Germinal center (tissue), 1 donor: ENCODE measurements around the gene KCNG2.

Experiments
- DNase-seq: peaks from one replicate; pipeline ENCODE4 v3.0.0; 2012; ENCODE audit warnings: mixed read lengths, low spot score

The KCNG2 gene

DNA sequence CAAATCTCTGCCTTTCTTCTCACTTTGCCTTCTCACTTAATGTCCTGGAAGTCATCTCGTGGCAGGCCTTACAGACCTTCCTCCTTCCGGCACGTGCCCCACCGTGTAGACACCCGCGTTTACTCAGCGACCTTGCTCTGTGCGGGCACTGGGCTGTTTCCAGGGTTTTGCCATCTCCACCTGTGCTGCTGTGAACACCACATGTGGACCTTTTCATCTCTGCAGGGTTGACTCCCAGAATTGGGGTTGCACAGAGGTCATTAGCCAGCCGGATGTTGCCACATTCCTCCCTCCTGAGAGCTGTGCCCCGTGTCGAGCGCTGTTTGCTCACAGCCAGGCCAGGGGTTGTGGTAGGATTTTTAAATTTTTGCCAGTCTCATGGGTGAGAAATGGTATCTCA lies 25.4 kb downstream of the KCNG2 start:
- no peak for DNase-seq

DNA sequence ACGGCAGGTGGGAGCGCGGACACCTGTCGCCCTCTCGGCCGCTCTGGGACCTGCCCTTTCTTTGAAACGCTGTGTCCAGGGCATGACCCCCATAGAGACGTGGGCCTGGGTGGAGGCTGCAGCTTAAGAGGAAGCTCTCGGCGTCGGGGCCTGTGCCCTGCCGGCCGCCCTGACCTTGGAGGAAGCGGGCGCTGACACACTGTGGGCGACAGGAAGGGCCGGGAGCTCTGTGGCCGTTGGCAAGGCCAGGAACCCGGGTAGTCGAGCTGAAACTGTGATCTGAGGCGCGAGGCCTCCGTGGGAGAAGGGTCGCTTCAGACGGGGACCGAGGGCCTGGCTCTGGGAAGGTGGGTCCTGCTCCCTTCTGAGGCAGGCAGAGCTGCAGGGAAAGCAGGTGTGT lies 28.2 kb downstream of the KCNG2 start:
- no peak for DNase-seq

DNA sequence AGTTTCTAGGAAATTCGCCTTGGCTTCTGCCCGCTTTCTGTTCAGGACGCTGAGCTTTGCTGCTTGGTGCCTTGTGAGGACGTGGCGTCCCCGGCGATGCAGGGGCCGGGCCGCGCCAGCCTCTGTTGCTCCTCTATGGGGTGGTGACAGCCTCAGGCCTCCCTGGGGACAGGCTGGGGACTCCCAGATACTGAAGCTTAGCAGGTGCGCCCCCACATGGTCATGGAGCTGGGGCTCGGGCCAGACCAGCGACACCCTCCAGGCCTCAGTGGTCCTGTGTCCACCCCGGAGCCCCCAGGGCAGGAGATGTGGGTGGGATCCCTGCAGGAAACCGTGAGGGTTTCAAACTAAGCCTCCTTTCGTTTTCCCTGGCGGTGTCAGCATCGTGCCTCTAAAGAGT lies 29.2 kb downstream of the KCNG2 start:
- peak; percentile 50 for DNase-seq

DNA sequence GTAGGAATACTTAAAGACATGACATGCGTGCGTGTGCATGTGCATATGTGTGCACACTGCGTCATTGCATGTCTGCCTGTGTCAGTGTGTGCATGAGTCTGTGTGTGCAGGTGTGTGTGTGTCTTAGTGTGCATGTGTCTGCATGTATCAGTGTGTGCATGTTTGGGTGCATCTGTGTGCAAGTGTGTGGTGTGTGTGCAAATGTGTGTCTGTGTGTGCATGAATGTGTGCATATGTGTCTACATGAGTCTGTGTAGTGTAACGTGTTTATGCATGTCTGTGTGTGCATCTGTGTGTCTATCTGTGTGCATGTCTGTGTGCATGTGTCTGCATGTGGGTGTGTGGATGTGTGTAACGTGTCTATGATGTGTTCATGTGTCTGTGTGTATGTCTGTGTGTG lies 30.5 kb downstream of the KCNG2 start:
- no peak for DNase-seq

DNA sequence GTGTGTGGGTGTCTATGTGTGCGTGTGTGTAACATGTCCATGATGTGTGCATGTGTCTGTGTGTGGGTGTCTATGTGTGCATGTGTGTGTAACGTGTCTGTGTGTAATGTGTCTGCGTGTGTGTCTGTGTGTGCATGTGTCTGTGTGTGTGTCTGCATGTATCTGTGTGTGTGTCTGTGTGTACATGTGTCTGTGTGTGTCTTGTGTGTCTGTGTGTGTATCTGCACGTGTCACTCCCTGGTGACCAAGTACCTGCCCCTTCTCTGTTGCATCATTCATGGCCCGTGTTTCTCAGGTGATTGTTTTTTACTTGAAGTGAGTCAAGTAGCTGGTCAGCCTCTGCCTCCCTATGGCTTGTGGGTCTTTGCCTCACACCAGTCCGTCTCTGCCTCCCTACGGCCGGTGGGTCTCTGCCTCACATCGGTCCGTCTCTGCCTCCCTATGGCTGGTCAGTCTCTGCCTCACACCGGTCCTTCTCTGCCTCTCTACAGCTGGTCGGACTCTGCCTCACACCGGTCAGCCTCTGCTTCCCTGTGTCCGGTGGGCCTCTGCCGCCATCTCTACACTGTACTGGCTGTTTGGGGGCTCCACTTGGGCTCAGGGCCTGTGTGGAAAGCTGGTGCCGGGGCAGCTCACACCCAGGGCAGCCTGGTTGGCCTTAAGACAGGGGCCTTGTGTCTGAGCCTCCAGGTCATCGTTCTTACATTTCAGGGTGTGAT lies 31.6 kb downstream of the KCNG2 start:
- no peak for DNase-seq

DNA sequence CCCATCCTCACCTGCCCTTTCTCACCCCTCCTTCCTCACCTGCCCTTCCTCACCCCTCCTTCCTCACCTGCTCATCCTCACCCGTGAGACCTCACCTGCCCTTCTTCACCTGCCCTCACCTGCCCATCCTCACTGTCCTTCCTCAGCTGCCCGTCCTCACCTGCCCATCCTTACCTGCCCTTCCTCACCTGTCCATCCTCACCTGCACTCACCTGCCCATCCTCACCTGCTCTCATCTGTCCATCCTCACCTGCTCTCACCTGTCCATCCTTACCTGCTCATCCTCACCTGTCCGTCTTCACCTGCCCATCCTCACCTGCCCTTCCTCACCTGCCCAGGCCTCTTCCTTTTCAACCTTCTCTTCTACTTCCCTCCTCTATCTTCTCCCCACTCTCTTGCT lies 34.4 kb downstream of the KCNG2 start:
- DNase-seq: no peak

DNA sequence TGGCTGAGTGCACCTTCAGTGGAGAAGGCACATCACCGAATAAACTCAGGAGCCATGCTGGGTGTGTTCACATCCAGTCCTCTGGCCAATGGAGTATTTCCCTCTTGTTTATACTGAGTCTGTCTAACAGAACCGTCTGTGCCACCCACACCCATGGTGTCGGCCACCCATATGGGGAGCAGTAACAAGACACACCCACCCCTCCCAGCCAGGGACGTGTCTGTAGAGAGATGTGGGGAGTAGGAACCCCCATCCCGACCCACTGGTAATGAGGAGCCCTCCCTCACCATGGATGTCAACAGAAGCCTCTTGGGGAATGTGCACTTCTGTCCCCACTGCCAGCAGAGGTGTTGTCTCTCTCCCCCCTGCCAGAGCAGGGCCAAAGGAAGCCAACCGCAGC lies 37.1 kb downstream of the KCNG2 start:
- no peak for DNase-seq

DNA sequence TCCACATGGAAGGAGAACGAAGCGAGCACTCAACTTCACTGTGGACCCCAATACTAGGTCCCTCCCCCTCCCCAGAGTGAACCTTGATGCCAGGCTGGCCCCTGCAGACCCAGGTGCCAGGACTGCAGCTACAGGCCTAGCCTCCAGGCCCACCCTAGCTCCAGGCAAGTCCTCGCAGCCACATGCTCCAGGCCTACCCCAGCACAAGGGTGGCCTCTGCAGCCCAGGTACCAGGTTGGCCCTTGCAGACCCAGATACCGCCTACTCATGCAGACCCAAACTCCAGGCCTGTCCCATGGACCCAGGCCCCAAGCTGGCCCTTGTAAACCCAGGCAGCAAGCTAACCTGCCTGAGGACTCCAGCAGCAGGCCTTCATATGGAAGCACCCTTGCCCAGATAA lies 44.2 kb downstream of the KCNG2 start:
- no peak for DNase-seq

DNA sequence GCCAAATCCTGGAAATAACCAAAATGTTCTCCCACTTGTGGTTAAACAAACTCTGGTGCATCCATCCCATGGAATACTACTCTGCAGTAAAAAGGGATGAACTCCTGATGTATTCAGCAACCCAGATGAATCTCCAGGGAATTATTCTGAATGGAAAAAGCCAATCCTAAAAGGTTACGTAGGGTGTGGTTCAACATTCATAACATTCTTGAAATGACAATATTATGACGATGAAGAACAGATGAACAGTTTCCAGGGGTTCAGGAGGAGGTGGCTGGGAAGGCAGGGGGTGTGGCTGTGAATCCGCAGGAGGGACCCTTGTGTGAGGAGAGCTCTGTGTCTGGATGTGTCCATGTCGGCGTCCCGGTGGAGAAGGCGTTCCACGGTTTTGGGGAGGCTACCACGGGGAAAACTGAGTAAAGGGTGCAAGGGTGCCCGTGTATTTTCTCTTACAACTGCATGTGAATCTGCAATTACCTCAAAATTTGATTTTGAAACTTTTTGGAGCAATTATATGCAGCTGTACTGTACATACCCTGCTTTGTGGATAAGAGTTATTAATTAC lies 47.3 kb downstream of the KCNG2 start:
- DNase-seq: no peak

DNA sequence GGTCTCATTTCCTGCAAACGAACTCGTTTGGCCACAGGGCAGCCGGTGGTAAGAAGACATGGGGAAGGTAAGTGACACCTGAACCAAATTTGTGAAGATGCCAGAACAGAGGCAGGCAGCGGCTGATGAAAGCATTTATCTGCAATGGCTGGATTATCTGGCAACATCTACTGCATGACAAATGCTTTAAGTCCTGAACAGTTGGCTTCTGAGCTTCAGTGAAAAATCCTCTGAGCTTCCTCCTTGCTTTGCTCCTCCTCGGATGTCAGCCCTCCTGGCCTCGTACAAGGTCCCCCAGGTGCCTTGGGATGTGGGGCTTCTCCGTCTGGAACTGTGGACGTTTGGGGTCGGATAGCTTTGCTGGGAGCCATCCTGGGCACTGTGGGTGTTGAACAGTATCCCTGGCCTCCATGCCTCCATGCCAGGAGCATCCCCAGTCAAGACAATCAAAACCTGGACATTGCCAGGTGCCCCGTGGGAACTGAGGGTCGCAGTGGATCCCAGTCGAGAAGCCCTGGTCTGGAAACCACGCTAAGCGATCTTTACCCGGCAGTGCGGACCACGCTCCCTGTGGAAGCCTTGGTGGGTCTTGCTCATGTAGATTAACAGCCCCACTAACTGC lies 49.3 kb downstream of the KCNG2 start:
- no peak for DNase-seq

DNA sequence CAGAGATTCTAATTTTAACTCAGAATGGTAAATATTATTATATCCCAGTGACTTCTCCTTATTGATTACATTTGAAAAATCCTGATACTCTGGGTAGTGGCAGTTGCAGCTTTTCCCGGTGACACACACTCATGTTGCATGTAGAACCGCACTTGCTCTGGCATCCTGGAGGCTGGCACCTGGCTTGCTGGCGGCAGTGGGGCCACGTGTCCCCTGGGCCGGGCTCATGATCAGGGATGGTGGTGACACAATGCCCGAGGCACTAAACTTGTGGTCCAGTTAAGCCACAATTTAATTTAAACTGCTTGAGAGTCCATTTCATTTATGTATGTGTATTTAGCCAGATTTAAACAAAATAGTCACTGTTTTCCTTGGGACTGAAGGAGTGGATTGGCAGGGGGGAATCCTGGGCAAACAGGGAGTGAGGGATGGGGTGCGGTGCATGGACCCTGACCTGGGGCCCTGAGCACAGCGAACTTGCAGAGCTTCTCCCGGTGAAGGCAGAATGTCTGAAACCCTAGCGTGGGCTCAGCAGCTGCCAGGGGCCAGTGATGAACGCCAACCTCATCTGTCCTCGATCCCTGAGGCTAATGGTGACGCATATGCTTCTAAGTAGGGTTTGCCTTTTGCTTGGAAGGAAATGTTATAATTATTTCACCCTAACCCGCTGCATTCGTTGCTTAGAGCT lies 50.0 kb downstream of the KCNG2 start:
- no peak for DNase-seq

DNA sequence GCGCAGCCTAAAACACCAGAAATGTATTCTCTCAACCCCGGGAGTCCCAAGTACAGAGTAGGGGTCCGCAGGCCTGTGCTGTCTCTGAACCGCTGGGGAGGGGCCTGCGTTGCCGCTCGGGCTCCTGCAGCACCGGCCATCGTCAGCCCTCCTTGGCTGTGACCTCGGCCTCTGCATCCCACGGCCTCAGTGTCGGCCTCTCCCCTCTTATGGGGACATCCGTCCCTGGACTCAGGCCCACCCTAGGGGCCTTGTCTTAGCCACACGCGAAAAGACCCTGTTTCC lies 50.5 kb downstream of the KCNG2 start:
- no peak for DNase-seq

DNA sequence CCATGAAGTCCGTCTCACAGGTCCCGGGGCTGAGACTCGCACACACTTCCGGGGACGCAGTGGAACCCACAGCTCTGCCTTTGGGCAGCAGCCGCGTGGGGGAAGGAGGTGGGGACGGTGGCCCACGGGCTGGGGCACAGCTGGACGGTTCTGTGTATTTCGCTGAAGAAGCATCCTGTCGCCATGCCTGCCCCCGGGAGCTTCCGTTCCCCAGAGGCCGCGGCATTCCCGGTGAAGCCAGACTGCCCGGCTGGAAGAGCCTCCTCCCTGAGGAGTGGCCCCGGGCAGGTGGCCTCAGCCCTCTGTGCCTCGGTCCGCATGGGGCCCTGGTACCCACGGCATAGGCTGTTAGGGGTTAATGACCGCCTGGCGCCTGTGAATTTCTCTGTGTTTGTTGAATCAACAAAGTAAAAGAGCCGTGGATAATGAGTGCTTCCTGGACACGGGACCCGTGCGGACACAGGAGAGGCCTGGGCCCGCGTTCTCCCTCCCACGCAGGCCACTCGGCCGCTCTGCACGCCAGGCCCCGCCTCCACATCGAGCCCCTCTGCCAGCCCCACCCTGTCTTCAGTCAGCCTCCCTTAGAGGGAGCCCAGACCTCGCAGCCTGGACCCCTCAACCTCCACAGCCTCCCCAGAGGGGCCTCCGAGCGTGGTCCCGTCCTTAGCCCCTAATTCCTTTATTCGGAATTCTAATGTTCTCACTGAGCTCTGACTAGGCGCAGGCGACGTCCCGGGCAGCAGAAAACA lies 51.0 kb downstream of the KCNG2 start:
- DNase-seq: no peak

DNA sequence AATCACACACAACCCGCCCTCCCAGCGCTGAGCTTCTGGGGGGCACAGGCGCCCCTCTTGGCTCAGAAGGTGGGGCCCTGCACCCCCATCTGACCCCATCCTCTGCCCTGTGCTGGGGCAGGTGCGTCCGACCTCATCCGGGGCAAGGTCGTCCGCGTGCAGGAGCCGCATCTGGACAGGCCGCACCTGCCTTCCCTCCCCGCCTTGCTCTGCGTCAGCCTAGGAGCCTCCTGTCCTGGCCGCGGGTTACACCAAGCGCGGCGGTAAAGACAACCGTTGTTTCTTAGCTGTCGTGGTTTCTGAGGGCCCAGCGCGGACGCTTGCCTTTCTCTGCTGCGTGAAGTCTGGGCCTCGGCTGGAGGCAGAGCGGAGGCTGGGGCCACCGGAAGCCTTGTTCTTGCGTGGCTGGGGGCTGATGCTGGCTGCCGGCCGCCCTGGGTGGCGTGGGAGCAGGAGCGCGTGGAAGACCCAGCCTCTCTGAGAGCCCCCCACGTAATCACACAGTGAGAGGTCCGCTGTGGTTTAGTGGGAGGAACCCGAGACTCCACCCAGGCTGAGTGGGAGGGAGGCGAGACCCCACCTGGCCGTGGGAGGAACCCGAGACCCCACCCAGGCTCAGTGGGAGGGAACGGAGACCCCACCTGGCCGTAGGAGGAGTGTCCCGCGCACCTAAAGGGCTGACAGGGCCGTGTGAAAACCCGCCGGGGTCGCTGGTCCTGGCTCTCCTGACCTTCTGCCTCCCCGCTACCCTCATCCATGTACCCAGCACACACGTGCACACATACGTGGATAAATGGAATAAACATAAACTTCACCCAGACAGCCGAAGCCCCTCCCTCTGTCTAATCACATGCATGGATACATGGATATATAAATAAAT lies 51.8 kb downstream of the KCNG2 start:
- DNase-seq: no peak

DNA sequence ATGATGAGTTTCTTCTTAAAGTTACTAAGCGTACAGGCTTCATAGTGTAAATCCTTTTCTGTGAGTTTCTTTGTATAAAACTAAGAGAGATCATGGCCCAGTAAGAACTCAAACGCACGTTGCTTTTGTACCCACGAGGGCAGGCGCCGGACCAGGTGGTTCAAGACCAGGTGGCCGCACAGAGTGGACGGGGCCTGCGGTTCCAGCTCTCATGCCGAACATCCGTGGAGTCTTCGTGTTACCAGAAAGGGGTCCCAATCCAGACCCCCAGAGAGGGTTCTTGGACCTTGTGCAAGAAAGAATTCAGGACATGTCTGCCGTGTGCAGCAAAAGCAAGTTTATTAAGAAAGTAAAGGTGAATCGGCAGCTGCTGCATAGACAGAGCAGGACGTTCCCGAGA lies 53.0 kb downstream of the KCNG2 start:
- DNase-seq: no peak

DNA sequence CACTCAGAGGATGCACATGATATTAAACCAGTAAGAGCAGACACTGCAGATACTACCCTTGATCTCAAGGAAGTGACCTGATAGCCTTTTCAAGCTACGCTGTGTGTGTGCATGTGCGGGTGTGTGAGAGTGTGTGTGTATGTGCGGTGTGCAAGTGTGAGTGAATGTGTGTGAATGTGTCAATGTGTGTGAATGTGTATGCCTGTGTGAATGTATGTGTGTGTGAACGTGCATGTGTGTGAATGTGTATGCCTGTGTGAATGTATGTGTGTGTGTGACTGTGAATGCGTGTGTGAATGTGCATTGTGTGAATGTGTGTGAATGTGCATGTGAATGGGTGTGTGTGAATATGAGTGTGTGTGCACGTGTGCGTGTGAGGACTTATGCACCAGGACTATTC lies 53.8 kb downstream of the KCNG2 start:
- no peak for DNase-seq

DNA sequence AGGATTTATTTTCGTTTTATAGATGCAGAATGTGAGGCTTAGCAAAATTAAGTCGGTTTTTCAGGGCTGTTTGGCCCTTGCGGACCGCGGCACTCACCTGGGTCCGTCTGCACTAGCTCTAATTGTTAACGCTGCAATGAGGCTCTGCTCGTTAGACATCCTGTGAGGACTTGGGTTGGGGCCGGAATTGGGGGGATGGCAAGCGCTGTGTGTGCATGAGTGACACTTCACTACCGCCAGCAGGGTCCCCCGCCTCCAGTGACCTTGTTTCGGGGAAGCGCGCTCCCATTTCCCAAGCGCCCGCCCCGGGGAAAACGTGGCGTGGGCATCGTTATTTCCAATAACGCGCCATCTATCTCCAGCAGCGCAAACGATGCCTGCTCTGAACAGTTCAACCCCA lies 54.2 kb downstream of the KCNG2 start:
- no peak for DNase-seq

DNA sequence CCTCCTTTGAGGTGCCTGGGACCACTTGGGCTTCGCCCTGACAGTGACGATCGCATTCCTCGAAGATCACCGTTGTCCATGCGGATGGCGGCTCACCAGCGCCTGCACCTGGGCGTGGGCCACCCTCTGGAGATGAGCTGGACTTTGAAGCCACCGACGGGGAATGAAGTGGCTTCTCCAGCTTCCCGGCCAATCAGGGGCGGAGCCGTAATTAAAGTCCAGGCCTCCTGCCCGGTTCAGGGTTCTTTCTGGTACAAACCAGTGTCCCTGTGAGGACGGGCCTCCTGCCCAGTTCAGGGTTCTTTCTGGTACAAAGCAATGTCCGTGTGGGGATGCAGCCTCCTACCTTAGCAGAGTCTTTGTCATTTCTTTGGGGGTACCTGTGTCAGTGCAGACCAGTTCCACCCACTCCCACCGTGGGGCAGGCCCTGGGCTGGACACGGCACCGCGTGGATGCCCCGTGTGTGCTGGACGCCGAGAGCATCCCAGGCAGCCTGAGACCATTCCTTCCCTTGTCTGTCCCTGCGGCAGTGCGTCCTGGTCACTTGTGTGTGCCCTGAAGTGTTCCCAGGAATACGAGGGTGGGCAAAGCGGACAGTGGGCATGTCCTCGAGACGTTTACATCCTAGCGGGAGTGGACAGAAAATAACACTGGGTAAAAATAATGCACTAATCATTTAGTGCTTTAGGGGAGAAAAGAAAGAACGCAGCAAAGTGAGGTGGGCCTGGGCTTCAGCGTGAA lies 55.0 kb downstream of the KCNG2 start:
- no peak for DNase-seq

DNA sequence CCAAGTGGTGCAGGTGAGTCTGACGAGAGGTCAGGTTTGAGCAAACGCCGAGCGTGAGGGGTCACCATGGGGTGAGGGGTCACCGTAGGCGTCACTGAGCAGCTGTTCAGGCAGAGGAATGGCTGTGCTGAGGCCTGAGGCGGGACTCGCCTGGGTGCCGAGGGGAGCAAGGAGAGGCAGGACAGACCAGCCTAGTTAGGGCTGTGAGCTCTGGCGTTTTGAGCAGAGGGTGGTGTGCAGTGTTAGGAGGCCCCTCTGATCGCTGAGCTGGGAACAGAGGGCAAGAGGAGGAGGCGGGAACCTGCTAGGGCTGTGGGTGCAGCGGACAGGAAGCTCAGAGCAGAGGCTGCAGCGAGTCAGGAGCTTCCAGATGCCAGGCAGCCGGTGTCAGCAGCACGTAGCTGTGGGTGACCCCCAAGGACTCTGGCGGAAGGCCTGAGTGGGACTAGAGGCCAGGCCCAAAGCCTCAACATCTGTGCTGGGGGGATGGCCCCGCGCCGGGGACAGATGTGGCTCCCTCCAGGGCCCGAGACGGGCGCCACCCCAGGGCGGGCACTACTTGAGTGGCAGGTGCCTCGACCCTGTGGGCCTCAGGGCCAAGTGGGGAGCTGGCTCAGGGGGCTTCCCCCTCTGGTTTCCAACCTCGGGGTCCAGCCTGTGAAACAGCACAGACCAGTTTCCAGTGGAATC lies 55.7 kb downstream of the KCNG2 start:
- DNase-seq: no peak

DNA sequence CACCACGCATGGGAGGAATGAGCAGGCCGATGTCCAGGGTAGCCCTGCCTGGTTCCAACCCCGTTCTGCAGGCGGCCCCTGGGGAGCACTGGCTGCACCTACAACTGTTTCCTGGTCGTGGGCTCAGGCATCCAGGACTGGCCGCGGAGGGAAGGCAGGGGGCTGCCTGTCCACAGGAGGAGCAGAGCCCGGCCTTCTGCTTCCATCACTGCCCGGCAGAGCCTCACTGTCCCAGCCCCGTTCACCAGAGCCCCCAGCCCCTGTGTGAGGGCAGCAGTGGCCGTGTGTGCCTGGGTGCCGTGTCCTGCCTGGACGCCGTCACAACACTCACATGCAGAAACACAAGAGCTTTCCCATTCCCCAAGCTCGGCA lies 56.2 kb downstream of the KCNG2 start:
- no peak for DNase-seq
